ENCODE results near the gene SCPEP1.

SCPEP1 gene

DNA sequence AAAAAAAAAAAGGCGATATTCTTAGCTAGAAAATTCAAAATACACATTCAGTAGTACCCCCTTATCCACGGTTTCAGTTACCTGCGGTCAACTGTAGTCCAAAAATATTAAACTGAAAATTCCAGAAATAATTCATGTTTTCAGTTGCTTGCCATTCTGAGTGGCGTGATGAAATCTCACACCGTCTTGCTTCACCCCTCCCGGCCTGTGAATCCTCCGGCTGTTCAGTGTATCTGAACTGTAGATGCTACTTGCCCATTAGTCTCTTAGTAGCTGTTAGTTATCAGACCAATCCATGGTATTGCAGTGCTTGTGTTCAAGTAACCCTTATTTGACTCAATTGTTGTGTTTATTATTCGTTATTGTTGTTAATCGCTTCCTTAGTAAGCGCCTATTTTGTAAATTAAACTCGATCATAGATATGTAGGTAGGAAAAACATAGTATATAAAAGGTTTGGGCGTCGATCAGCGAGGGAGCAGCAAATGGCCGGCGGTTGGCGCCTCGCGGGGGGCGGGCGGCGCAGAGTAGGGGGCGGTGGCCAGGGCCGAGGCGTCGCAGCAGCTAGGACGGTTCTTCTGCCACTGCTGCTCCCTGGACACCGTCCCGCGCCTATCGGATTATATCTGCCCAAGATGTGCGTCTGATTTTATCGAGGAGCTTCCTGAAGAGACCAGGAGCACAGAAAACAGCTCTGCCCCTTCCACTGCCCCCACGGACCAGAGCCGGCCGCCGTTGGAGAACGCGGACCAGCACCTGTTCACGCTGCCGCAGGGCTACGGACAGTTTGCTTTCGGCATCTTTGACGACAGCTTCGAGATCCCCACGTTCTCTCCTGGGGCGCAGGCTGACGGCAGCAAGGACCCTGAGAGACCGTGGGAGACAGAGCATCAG is 67.3 kb downstream of the SCPEP1 start:
- no peak for DNase-seq

DNA sequence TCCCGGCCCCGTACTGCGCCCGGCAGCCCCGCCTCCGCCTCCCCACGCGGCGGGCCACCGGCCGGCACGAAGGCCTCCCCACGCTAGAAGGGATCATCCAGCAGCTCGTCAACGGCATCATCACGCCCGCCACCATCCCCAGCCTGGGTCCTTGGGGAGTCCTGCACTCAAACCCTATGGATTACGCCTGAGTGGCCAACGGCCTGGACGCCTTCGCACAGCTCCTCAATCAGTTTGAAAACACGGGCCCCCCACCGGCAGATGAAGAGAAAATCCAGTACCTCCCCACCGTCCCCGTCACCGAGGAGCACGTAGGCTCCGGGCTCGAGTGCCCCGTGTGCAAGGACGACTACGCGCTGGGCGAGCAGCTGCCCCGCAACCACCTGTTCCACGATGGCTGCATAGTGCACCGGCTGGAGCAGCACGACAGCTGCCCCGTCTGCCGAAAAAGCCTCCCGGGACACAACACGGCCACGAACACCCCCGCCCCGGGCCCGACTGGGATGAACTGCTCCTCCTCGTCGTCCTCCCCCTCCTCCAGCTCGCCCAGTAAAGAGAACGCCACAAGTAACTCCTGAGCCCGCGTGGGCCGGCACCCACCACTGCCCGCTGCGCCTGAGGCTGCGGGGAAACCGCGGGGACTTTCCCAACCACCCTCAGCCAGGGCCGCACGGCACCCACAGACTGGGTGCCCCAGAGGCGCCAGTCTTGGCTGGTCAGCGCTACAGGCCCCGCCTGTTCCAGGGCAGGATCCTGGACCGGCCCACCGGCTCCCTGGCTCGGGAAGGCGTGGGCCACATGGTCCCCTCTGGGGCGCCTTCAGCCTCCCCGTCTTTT is 68.2 kb downstream of the SCPEP1 start:
- DNase-seq = no peak

DNA sequence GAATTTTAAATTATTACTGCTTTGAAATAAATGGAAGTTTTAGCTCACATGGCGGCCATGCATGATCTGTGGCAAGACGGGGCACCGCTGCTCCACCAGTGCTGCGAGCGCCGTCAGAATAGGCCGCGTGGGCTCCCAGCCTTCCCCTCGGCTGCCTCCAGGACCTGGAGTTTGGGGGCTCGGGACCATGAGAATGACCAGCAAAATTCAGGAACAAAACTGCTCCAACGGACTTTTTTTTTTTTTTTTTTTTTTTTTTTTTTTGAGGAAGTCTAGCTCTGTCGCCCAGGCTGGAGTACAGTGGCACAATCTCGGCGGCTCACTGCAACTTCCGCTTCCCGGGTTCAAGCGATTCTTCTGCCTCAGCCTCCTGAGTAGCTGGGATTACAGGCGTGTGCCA is 68.8 kb downstream of the SCPEP1 start:
- DNase-seq = no peak

DNA sequence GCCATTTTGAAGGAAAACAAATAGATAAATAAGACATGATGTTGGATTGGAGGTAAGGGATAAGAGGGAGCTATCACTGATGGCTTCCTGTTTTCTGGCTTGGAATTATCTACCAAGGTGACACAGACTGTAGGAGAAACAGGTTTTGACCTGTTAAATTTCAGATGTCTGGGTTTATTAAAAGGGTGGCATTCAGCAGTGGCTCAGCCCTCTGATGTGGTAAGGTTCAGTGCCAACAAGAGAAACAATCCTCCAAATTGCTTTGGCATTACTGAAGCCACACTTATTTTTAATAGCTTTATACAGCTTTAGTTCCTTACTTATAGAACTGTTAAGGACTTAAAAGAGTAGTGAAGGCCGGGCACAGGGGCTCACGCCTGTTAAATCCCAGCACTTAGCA is 70.2 kb downstream of the SCPEP1 start:
- no peak for DNase-seq

DNA sequence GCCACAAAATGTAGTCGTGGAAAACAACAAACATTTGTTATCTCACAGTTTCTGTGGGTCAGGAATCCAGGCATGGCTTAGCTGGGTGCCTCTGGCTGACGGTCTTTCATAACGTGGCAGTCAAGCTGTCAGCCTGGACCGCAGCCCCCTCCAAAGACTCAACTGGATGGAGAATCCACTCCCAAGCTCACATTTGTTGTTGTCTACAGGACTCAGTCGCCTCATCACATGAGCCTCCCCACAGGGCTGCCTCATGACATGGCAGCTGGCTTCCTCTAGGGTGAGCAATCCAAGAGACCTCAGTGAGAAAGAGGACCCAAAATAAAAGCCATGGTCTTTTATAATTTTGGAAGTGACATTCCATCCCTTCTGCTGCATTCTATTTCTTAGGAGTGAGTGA is 72.4 kb downstream of the SCPEP1 start:
- DNase-seq = no peak

DNA sequence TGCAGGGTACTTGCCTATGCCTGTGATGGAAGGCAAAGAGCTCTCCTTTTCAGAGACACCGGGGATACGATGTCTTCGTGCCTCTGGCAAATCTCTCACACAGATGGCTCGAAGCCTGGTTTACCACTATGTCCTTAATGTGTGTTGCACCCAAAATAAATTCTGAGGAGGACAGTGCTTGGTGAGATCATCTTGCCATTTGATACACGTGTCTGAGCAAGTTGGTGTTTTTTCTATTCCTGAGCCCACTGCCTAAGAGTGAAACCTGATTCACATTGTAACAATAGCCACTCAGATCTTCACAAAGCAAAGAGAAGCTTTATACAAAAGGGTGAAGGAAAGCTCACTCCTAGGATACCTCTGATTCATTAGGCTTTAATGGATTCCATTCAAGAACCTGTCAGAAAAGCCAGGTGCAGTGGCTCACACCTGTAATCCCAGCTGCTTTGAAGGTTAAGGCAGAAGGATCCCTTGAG is 74.0 kb downstream of the SCPEP1 start:
- peak; percentile 83 for DNase-seq

All from NCI-H2107 (cell line).